B cell (primary cell): ENCODE results near the gene QRFP. TPM values are rescaled to one million over a fixed set of nuclear protein-coding genes. Genes with fewer than 3 reads are reported as not detected.

Experiments
- ATAC-seq: fragments of 200-7000 bp; cut with Tn5 transposase; one replicate; pipeline ENCODE4 v1.10.0; 2021; ENCODE audit warnings: low read depth, mild to moderate bottlenecking, moderate number of reproducible peaks, moderate library complexity
- CTCF ChIA-PET: fragments of 350-600 bp; sonication (Branson Sonifier 250); formaldehyde crosslinking; loops from one replicate; lab custom pipeline; 2021; ENCODE audit warnings: antibody characterized with exemption, inconsistent platforms; lab: Charles Lee
- POLR2A ChIA-PET: fragments of 350-600 bp; sonication (Branson Sonifier 250); formaldehyde crosslinking; loops from one replicate; lab custom pipeline; 2021; ENCODE audit warnings: antibody characterized with exemption; lab: Charles Lee
- DNase-seq: peaks from one replicate; pipeline ENCODE4 v3.0.0; 2013
- H2AFZ ChIP-seq: 2 replicates; pipeline ENCODE4 v1.6.1; 2012; ENCODE audit warnings: mild to moderate bottlenecking, low read depth, low read length; ENCODE audit not compliant: insufficient read depth, poor library complexity, severe bottlenecking
- H3K27ac ChIP-seq, 2 donors: 1 replicate in 1 of 2; 2 replicates in 1 of 2; pipeline ENCODE4 v1.5.1; 2012 to 2013; ENCODE audit warnings: low read length in 2 of 2, mild to moderate bottlenecking in 2 of 2, moderate library complexity in 1 of 2
- H3K27me3 ChIP-seq, 4 experiments: fragments of 200-600 bp in 1 of 4; sonication (generic) in 1 of 4; replicated peaks in 1 of 4; 1 replicate in 2 of 4; 2 replicates in 2 of 4; pipeline versions ENCODE4 v1.6.1 to v1.7.0; 2013 to 2016; ENCODE audit warnings: low read length in 3 of 4, mild to moderate bottlenecking in 2 of 4, mixed read lengths in 1 of 4, moderate library complexity in 1 of 4; ENCODE audit not compliant: insufficient read depth in 4 of 4, control insufficient read depth in 3 of 4; ENCODE audit errors: control extremely low read depth in 1 of 4
- H3K36me3 ChIP-seq, 2 experiments: replicated peaks in 1 of 2; 1 replicate in 1 of 2; 2 replicates in 1 of 2; pipeline versions ENCODE4 v1.6.1 to v1.7.1; 2013; ENCODE audit warnings: low read length in 1 of 2; ENCODE audit not compliant: insufficient read depth in 2 of 2, control insufficient read depth in 1 of 2; ENCODE audit errors: control extremely low read depth in 1 of 2, extremely low read depth in 1 of 2
- H3K4me1 ChIP-seq, 2 donors: fragments of 200-600 bp in 1 of 2; sonication (generic) in 1 of 2; 1 replicate in 1 of 2; 2 replicates in 1 of 2; pipeline versions ENCODE4 v1.5.1 to v1.6.1; 2013 to 2017; ENCODE audit warnings: low read length in 2 of 2; ENCODE audit not compliant: control insufficient read depth in 2 of 2, insufficient read depth in 2 of 2
- H3K4me2 ChIP-seq: replicated peaks from 2 replicates; pipeline ENCODE3; 2012; ENCODE audit warnings: mild to moderate bottlenecking, low read depth, low read length; ENCODE audit not compliant: poor library complexity, severe bottlenecking
- H3K4me3 ChIP-seq, 5 experiments: fragments of 200-600 bp in 1 of 5; sonication (generic) in 1 of 5; 1 replicate in 3 of 5; 2 replicates in 2 of 5; pipeline versions ENCODE4 v1.5.1 to v1.7.0; 2011 to 2016; ENCODE audit warnings: low read length in 4 of 5, mild to moderate bottlenecking in 4 of 5, low read depth in 2 of 5, control low read depth in 1 of 5, moderate library complexity in 1 of 5; ENCODE audit not compliant: insufficient read depth in 1 of 5; ENCODE audit errors: control extremely low read depth in 1 of 5, extremely low read depth in 1 of 5
- H3K79me2 ChIP-seq: fragments of 200-600 bp; sonication (generic); one replicate; pipeline ENCODE4 v1.6.0; 2016; ENCODE audit warnings: low read length; ENCODE audit not compliant: control insufficient read depth, insufficient read depth
- H3K9ac ChIP-seq: fragments of 200-600 bp; sonication (generic); 2 replicates; pipeline ENCODE4 v1.6.1; 2017; ENCODE audit warnings: mild to moderate bottlenecking, low read length, moderate library complexity
- H3K9me3 ChIP-seq, 3 donors: one replicate each; pipeline versions ENCODE4 v1.6.1 to v1.7.1; 2013; ENCODE audit warnings: low read length in 2 of 3; ENCODE audit not compliant: control insufficient read depth in 2 of 3, insufficient read depth in 1 of 3; ENCODE audit errors: control extremely low read depth in 1 of 3
- H4K20me1 ChIP-seq: 2 replicates; pipeline ENCODE4 v1.6.0; 2012; ENCODE audit warnings: mild to moderate bottlenecking, low read length; ENCODE audit not compliant: insufficient read depth, control insufficient read depth, poor library complexity, severe bottlenecking
- H3K27ac Mint-ChIP-seq: one replicate; pipeline ENCODE4 v1.8.0; 2021; ENCODE audit warnings: mixed read lengths
- H3K27me3 Mint-ChIP-seq: one replicate; pipeline ENCODE4 v1.8.0; 2021; ENCODE audit warnings: mixed read lengths
- H3K4me1 Mint-ChIP-seq: one replicate; pipeline ENCODE4 v1.8.0; 2021; ENCODE audit warnings: mixed read lengths
- H3K4me3 Mint-ChIP-seq: one replicate; pipeline ENCODE4 v1.8.0; 2021; ENCODE audit warnings: mixed read lengths
- H3K9me3 Mint-ChIP-seq: one replicate; pipeline ENCODE4 v1.8.0; 2022; ENCODE audit warnings: mixed read lengths; ENCODE audit not compliant: insufficient read depth
- EZH2 ChIP-seq: IDR thresholded peaks from 2 replicates; pipeline ENCODE4 v1.6.1; 2012; ENCODE audit warnings: borderline replicate concordance, low read depth, mild to moderate bottlenecking, moderate library complexity, low read length; ENCODE audit not compliant: insufficient read depth, poor library complexity, severe bottlenecking
- WGBS: methylation state at CpG from one replicate; pipeline ENCODE4 v1.1.5; 2013; ENCODE audit warnings: missing lambda C conversion rate; ENCODE audit not compliant: insufficient coverage; 5-methylcytosine and 5-hydroxymethylcytosine counted together
- intact Hi-C: fragments of 100-400 bp; cut with micrococcal nuclease; formaldehyde crosslinking; loops from one replicate; pipeline ENCODE4 v1.10.0; 2022
- polyA plus RNA-seq: library from polyadenylated mRNA; depleted of rRNA; stranded (reverse); fragments of >200 nt; gene quantifications from 2 replicates; pipeline ENCODE4 v1.2.3, GENCODE V29; 2012
- total RNA-seq, 2 donors: library from RNA; stranded (reverse); fragments of 120-200 nt in 1 of 2; gene quantifications; 1 replicate in 1 of 2; 2 replicates in 1 of 2; pipeline versions ENCODE4 v1.2.3 to v1.2.4, GENCODE V29; 2013 to 2022
- TF ChIP-seq, protein P1 (sequence below): fragments of 200-600 bp; IDR thresholded peaks from one replicate; pipeline ENCODE4 v1.8.0; 2022; ENCODE audit warnings: antibody characterized with exemption, mild to moderate bottlenecking

The QRFP gene
- total and polyA plus RNA-seq, 2 donors (not counting 1 experiment from before 2014, with no cell fraction given): 0.07 TPM; not detected in 1

DNA sequence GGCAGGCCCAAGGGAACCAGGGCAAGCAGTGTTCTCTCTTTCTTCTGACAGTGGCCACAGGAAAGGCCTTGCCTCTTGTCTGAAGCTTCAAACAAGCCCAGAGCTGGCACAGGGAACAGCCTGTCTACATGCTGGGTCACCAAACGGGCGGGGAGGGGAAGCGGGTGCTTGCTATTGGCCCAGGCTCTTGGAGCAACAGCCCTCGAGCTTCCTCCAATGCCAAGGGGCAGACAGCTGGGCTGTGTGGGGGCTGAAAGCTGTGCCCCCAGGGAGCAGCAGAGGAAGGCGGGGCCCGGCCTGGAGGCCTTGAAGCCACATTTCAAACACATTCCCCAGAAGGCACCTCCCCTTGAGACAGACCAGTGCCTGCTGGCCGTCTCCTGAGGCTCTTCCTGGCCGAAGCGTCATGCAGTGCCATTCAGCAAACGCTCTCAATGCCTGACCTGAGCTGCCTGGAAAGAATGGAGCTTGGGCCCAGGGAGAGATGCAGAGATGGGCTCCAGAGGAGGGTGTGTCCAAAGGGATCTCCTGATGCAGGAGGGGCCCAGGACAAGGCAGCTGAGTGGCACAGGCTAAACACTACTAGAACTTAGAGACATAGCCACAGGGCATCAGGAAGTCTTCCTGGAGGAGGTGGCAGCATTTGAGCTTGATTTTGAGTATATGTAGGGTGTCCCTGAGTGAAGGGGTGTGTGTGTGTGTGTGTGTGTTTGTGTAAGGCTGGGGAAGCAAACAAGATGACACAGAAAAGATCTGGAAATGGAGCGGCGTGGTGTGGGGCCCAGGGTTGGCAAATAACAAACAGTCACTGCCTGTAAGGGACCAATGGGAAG is 39.9 kb upstream of the QRFP start:
- Mint-ChIP-seq H3K27ac (no peak overlapping the region), H3K4me3 (peak overlapping the region; percentile 36), H3K4me1 (peaks cover 28% of the 10 kb centered on the region), H3K27me3 (peaks cover 57% of the 10 kb centered on the region), H3K9me3 (no peaks in the 10 kb centered on the region)
- H3K79me2 ChIP-seq: no peaks in the 10 kb centered on the region
- ATAC-seq: no peak
- no peak for DNase-seq
- intact Hi-C loops: no loop called here
- no peak overlapping the region for H2AFZ ChIP-seq
- H3K27ac ChIP-seq: no peak overlapping the region
- peaks cover 0 to 3% (median 0%) of the 10 kb centered on the region in 3 donors for H3K9me3 ChIP-seq
- no peaks in the 10 kb centered on the region for H4K20me1 ChIP-seq
- WGBS: 29% methylated on average over 8 of the region's 12 CpGs
- CTCF ChIA-PET: interaction anchor here (0.6 to 1.2 kb wide), 4 partner anchors 10 to 230 kb away, joined by 3 to 4 read pairs (median 3); no protein-coding TSS in a partner anchor
- H3K4me3 ChIP-seq: no peak overlapping the region
- no peak overlapping the region for H3K9ac ChIP-seq
- peaks cover 0 to 78% (median 41%) of the 10 kb centered on the region in 4 experiments for H3K27me3 ChIP-seq
- POLR2A ChIA-PET: no interaction called here
- no peak overlapping the region for H3K4me2 ChIP-seq
- no peak for TF ChIP-seq EZH2
- TF ChIP-seq, protein P1, sequence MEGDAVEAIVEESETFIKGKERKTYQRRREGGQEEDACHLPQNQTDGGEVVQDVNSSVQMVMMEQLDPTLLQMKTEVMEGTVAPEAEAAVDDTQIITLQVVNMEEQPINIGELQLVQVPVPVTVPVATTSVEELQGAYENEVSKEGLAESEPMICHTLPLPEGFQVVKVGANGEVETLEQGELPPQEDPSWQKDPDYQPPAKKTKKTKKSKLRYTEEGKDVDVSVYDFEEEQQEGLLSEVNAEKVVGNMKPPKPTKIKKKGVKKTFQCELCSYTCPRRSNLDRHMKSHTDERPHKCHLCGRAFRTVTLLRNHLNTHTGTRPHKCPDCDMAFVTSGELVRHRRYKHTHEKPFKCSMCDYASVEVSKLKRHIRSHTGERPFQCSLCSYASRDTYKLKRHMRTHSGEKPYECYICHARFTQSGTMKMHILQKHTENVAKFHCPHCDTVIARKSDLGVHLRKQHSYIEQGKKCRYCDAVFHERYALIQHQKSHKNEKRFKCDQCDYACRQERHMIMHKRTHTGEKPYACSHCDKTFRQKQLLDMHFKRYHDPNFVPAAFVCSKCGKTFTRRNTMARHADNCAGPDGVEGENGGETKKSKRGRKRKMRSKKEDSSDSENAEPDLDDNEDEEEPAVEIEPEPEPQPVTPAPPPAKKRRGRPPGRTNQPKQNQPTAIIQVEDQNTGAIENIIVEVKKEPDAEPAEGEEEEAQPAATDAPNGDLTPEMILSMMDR: no peak
- H3K4me1 ChIP-seq: peaks cover 19 to 32% of the 10 kb centered on the region in 2 donors
- no peaks in the 10 kb centered on the region for H3K36me3 ChIP-seq
